HuH-7 (cell line): ENCODE results near the gene ZNF362.

ENCODE experiments used
- DNase-seq: peaks from one replicate; pipeline ENCODE4 v3.0.0; 2011; ENCODE audit warnings: low spot score

ZNF362 gene

GRCh38 chr1:33346927-33347649, 90.8 kb downstream of the ZNF362 start:
- DNase-seq: peak; percentile 75

GRCh38 chr1:33347650-33347992, 91.3 kb downstream of the ZNF362 start:
- DNase-seq: peak; percentile 40

GRCh38 chr1:33348194-33348593, 91.9 kb downstream of the ZNF362 start:
- DNase-seq: no peak

- no peak for DNase-seq
These were observed 92.4 kb downstream of the ZNF362 start for GRCh38 chr1:33348676-33349080.

- DNase-seq: peak; percentile 52
These were observed 92.9 kb downstream of the ZNF362 start for GRCh38 chr1:33349081-33349759.

GRCh38 chr1:33349778-33350610, 93.7 kb downstream of the ZNF362 start:
- peak; percentile 89 for DNase-seq
